ENCODE data around the gene OTC. TPM values are rescaled to one million over a fixed set of nuclear protein-coding genes. Genes with fewer than 3 reads are reported as not detected.

OTC gene
- total RNA-seq, 1 experiment from 2014 or later: not detected

DNA sequence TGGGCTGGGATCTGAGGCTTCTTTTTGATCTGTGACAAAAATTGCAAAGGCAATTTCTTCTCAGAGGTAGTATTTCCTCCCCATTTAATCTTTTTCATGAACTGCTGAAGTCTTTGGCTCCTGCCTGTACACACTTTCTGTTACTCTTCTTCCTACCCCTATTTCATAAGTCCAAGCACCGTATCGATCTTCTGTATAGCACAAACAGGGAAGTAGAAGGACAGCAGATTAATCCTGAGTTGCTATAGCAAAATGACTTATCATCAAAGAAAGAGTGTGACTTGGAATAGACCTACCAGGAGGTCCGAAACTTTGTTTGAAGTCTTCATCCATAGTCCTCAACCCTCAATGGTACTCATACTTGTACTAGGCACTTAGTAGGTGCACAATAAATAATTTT, 22.0 kb downstream of the OTC start:
- DNase-seq: no peak
- Mint-ChIP-seq H3K27me3 (ENCODE audit: low read depth) (no peaks in the 10 kb centered on the region; the same call in 1 of the 2 replicates), H3K4me1 (no peaks in the 10 kb centered on the region), H3K9me3 (peaks cover 41 to 45% of the 10 kb centered on the region in 2 experiments), H3K36me3 (ENCODE audit: insufficient read depth in 1 of 3, low read depth in 3 of 3) (peaks cover 0 to 3% (median 0%) of the 10 kb centered on the region in 3 experiments; a peak in 1 of 7 replicates), H3K27ac (no peak overlapping the region), H3K4me3 (no peak overlapping the region)
- Histone ChIP-seq H2BK12ac (ENCODE audit: insufficient read length, low read depth, low read length) (no peak overlapping the region), H3K14ac (ENCODE audit: insufficient read depth, low read length) (no peak overlapping the region), H3K9me3 (ENCODE audit: control insufficient read depth, low read depth, low read length) (peaks cover 8% of the 10 kb centered on the region), H3K27ac (ENCODE audit: insufficient read length, low read depth, low read length) (no peak overlapping the region), H2BK15ac (ENCODE audit: low read depth, low read length) (no peak overlapping the region), H2BK5ac (ENCODE audit: insufficient read length, low read length) (no peak overlapping the region), H3K23ac (ENCODE audit: insufficient read length, low read depth, low read length) (no peak overlapping the region), H4K8ac (replicated peaks; ENCODE audit: insufficient read length, low read depth, low read length) (no peak overlapping the region), H3K4me1 (ENCODE audit: insufficient read depth, low read length) (no peaks in the 10 kb centered on the region), H4K5ac (ENCODE audit: insufficient read length, low read depth, low read length) (no peak overlapping the region), H3K9ac (ENCODE audit: extremely low read depth, insufficient read length, low read length) (no peak overlapping the region), H3K56ac (ENCODE audit: insufficient read length, low read depth, low read length) (no peak overlapping the region), H3K79me2 (ENCODE audit: insufficient read depth, low read length) (no peaks in the 10 kb centered on the region), H4K20me1 (ENCODE audit: control insufficient read depth, insufficient read depth, insufficient read length) (no peaks in the 10 kb centered on the region), H2AFZ (ENCODE audit: low read length) (no peak overlapping the region), H3K23me2 (ENCODE audit: insufficient read length, low read depth, low read length, poor library complexity, severe bottlenecking) (no peaks in the 10 kb centered on the region), H2BK20ac (ENCODE audit: low read depth, low read length, poor library complexity, severe bottlenecking) (no peak overlapping the region), H3K79me1 (ENCODE audit: insufficient read depth, low read depth, low read length, poor library complexity, severe bottlenecking) (no peaks in the 10 kb centered on the region), H3K4me2 (ENCODE audit: insufficient read depth, insufficient read length, low read length) (no peak overlapping the region), H3K27me3 (ENCODE audit: insufficient read depth, low read length) (no peaks in the 10 kb centered on the region), H2AK5ac (ENCODE audit: insufficient read length, low read length) (no peak overlapping the region), H3K4ac (ENCODE audit: low read depth, low read length) (no peak overlapping the region), H2BK120ac (ENCODE audit: low read depth, low read length, poor library complexity, severe bottlenecking) (no peak overlapping the region), H4K91ac (ENCODE audit: insufficient read length, low read depth, low read length) (no peak overlapping the region), H3K18ac (ENCODE audit: insufficient read length, low read depth, low read length) (no peak overlapping the region), H3T11ph (ENCODE audit: low read length) (no peak overlapping the region)
- no CpG with 5 or more reads among the region's 3 CpGs for WGBS (ENCODE audit: extremely low coverage, insufficient read length, low lambda C conversion rate)
- TF ChIP-seq, protein P1, sequence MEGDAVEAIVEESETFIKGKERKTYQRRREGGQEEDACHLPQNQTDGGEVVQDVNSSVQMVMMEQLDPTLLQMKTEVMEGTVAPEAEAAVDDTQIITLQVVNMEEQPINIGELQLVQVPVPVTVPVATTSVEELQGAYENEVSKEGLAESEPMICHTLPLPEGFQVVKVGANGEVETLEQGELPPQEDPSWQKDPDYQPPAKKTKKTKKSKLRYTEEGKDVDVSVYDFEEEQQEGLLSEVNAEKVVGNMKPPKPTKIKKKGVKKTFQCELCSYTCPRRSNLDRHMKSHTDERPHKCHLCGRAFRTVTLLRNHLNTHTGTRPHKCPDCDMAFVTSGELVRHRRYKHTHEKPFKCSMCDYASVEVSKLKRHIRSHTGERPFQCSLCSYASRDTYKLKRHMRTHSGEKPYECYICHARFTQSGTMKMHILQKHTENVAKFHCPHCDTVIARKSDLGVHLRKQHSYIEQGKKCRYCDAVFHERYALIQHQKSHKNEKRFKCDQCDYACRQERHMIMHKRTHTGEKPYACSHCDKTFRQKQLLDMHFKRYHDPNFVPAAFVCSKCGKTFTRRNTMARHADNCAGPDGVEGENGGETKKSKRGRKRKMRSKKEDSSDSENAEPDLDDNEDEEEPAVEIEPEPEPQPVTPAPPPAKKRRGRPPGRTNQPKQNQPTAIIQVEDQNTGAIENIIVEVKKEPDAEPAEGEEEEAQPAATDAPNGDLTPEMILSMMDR (conservative IDR thresholded peaks at IDR 0.05): no peak
